Ishikawa (cell line): Measurements from ENCODE around the gene FANCE.

Experiments
- CEBPB ChIP-seq: IDR thresholded peaks from 2 replicates; pipeline ENCODE4 v1.6.1; 2012
- CREB1 ChIP-seq: IDR thresholded peaks from 2 replicates; pipeline ENCODE4 v1.6.1; 2012; ENCODE audit warnings: low read depth
- EGR1 ChIP-seq: IDR thresholded peaks from 2 replicates; pipeline ENCODE4 v1.6.1; 2012
- EP300 ChIP-seq: IDR thresholded peaks from 2 replicates; pipeline ENCODE4 v1.6.1; 2012; ENCODE audit warnings: borderline replicate concordance
- FOXM1 ChIP-seq: IDR thresholded peaks from 2 replicates; pipeline ENCODE4 v1.6.1; 2012; ENCODE audit warnings: low read depth, borderline replicate concordance
- NFIC ChIP-seq: IDR thresholded peaks from 2 replicates; pipeline ENCODE4 v1.6.1; 2012
- RAD21 ChIP-seq: IDR thresholded peaks from 2 replicates; pipeline ENCODE4 v1.6.1; 2012; ENCODE audit warnings: low read depth
- TAF1 ChIP-seq: IDR thresholded peaks from 2 replicates; pipeline ENCODE4 v1.6.1; 2012; ENCODE audit warnings: low read depth, mild to moderate bottlenecking
- TCF12 ChIP-seq: IDR thresholded peaks from 2 replicates; pipeline ENCODE4 v1.6.1; 2012; ENCODE audit warnings: low read depth
- TEAD4 ChIP-seq: IDR thresholded peaks from 2 replicates; pipeline ENCODE4 v1.6.1; 2012
- YY1 ChIP-seq: IDR thresholded peaks from 2 replicates; pipeline ENCODE4 v1.6.1; 2012; ENCODE audit warnings: low read depth
- ZBTB7A ChIP-seq: IDR thresholded peaks from 2 replicates; pipeline ENCODE4 v1.6.1; 2012; ENCODE audit warnings: low read depth
- TF ChIP-seq, protein P1 (sequence below): IDR thresholded peaks from 2 replicates; pipeline ENCODE4 v1.6.1; 2012; ENCODE audit warnings: low read depth, mild to moderate bottlenecking
- TF ChIP-seq, protein P2 (sequence below): IDR thresholded peaks from 2 replicates; pipeline ENCODE4 v1.6.1; 2012
- TF ChIP-seq, protein P3 (sequence below): IDR thresholded peaks from 2 replicates; pipeline ENCODE4 v1.6.1; 2012

Gene FANCE

DNA sequence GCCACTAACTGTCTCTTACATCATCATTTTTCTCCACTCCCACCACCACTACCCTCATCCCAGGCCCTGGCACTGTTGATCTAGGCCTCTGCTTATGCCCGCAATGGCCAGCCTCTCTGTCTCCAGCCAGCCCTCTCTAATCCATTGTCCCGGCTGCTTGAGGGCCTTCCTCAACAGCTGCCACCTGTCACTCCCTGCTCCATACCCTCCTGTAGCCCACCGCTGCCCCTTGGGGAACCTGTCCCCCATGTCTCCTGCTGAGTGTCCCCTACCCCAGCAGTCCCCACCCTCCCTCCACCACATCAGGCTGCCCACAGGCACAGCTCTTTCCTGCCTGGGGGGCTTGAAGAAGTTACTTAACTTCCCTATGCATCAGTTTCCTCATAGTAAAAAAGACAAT lies 31.4 kb downstream of the FANCE start:
- TF ChIP-seq EGR1: no peak
- TF ChIP-seq, protein P1, sequence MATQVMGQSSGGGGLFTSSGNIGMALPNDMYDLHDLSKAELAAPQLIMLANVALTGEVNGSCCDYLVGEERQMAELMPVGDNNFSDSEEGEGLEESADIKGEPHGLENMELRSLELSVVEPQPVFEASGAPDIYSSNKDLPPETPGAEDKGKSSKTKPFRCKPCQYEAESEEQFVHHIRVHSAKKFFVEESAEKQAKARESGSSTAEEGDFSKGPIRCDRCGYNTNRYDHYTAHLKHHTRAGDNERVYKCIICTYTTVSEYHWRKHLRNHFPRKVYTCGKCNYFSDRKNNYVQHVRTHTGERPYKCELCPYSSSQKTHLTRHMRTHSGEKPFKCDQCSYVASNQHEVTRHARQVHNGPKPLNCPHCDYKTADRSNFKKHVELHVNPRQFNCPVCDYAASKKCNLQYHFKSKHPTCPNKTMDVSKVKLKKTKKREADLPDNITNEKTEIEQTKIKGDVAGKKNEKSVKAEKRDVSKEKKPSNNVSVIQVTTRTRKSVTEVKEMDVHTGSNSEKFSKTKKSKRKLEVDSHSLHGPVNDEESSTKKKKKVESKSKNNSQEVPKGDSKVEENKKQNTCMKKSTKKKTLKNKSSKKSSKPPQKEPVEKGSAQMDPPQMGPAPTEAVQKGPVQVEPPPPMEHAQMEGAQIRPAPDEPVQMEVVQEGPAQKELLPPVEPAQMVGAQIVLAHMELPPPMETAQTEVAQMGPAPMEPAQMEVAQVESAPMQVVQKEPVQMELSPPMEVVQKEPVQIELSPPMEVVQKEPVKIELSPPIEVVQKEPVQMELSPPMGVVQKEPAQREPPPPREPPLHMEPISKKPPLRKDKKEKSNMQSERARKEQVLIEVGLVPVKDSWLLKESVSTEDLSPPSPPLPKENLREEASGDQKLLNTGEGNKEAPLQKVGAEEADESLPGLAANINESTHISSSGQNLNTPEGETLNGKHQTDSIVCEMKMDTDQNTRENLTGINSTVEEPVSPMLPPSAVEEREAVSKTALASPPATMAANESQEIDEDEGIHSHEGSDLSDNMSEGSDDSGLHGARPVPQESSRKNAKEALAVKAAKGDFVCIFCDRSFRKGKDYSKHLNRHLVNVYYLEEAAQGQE: no peak
- TF ChIP-seq TEAD4: no peak
- TF ChIP-seq NFIC: no peak
- TF ChIP-seq ZBTB7A: no peak
- no peak for TF ChIP-seq CREB1
- TF ChIP-seq, protein P2, sequence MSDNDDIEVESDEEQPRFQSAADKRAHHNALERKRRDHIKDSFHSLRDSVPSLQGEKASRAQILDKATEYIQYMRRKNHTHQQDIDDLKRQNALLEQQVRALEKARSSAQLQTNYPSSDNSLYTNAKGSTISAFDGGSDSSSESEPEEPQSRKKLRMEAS: no peak
- TF ChIP-seq CEBPB: no peak
- no peak for TF ChIP-seq YY1
- TF ChIP-seq EP300: no peak
- no peak for TF ChIP-seq FOXM1
- no peak for TF ChIP-seq TCF12
- TF ChIP-seq RAD21: no peak

DNA sequence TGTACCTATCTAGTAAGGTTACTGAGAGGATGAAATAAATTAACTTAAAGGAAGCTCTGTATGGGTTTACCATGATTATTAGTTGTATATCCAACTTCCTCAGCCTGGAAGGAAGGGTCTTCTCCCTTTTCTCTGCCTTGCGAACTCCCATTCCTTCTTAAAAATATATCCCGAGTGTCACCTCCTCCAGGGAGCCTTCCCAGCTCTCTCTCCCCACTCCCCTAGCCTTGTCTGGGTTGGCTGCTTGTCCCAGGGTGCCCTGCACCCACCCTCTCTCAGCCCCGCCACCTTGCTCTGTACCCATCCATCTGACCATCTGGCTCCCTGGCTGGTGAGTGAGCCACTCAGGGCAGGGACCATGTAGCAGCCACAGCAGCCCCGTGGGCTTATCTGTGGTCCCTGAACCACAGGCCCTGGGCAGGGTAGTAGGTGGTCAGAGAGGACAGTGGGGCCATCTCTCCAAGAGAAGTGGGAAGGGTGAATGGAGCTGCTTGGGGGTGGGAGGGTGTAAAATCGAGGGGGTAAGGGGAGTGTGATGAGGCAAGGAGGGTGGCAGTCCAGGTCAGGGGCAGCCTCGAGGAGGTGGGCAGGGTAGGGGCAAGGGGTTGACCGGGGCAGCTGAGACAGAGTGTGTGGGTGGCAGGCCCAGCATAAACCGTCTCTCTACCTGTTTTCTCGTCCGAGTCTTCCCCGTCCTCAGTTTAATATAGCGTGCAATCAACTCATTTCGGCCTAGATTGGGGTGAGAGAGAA lies 31.9 kb downstream of the FANCE start:
- no peak for TF ChIP-seq TEAD4
- TF ChIP-seq, protein P1: no peak
- TF ChIP-seq TCF12: no peak
- TF ChIP-seq FOXM1: no peak
- TF ChIP-seq, protein P2: no peak
- TF ChIP-seq EP300: no peak
- no peak for TF ChIP-seq ZBTB7A
- TF ChIP-seq EGR1: no peak
- no peak for TF ChIP-seq YY1
- TF ChIP-seq RAD21: no peak
- no peak for TF ChIP-seq CREB1
- TF ChIP-seq TAF1: no peak
- TF ChIP-seq, protein P3, sequence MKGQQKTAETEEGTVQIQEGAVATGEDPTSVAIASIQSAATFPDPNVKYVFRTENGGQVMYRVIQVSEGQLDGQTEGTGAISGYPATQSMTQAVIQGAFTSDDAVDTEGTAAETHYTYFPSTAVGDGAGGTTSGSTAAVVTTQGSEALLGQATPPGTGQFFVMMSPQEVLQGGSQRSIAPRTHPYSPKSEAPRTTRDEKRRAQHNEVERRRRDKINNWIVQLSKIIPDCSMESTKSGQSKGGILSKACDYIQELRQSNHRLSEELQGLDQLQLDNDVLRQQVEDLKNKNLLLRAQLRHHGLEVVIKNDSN: no peak
- no peak for TF ChIP-seq NFIC
- no peak for TF ChIP-seq CEBPB

DNA sequence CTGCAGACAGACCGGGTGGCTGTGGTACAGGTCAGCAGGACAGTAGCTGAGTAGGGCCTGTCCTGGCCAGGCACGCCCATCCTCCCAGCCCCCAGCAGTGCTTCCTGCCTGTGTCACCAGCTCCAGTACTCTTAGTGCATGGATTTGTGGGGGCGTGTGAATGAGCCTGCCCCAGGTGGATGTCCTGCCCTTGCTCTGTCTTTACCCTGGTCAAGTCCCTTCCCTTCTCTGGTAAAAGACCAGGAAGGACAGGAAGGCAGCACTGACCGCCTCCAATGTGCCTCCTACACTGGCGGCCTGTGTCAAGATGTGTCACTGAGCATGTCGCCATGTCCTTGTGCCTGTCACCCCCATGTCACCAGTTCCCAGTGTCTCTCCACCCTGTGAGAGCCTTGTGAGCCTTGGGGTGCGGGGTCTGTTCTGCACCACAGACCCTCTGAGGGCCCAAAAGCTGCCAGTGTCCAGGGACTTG lies 32.8 kb downstream of the FANCE start:
- TF ChIP-seq, protein P1: no peak
- no peak for TF ChIP-seq FOXM1
- no peak for TF ChIP-seq ZBTB7A
- TF ChIP-seq RAD21: no peak
- TF ChIP-seq NFIC: no peak
- no peak for TF ChIP-seq TAF1
- no peak for TF ChIP-seq CREB1
- no peak for TF ChIP-seq EP300
- TF ChIP-seq EGR1: no peak
- no peak for TF ChIP-seq YY1
- TF ChIP-seq, protein P3: no peak
- TF ChIP-seq CEBPB: no peak
- TF ChIP-seq TCF12: no peak
- no peak for TF ChIP-seq TEAD4
- TF ChIP-seq, protein P2: no peak

DNA sequence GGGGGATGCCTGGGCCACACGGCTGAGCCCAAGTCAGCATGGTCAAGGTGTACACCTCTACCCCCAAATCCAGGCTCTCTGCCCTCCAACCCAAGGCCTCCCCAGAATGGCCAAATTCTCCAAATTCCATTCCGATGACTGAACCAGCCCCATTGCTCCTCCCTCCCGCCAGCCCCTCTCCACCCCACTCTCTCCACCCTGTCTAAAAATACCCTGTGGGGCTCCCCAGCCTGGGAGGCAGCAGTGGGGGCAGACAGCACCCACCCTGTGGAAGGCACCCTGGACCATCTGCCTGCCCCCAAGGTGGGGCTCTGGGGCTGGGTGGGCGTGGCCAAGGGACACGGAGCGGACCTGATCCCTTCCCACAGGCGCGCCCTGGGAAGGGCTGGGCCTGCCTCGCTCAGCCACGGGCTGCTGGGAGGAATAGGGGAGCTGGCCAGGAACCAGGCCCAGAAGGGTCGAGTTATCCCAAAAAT lies 33.3 kb downstream of the FANCE start:
- TF ChIP-seq RAD21 (no peak), NFIC (0 out of 2 replicates have a peak, but pooled peaks have one; percentile 24), ZBTB7A (peak; percentile 83), TEAD4 (peak; percentile 96)
- TF ChIP-seq, protein P2: peak; percentile 20; the same call in 1 of the 2 replicates
- TF ChIP-seq, protein P3: no peak
